ENCODE data around the gene HLA-G. TPM values are rescaled to one million over a fixed set of nuclear protein-coding genes. Genes with fewer than 3 reads are reported as not detected.

The HLA-G gene
- total RNA-seq, 1 donor from 2014 or later, result not detected

GRCh38 chr6:29818892-29819291 lies 8.7 kb upstream of the HLA-G start:
- no peak for DNase-seq

- DNase-seq, result no peak
Observed at GRCh38 chr6:29824144-29824543, 3.5 kb upstream of the HLA-G start.

GRCh38 chr6:29825848-29826247 lies 1.8 kb upstream of the HLA-G start:
- no peak for DNase-seq

GRCh38 chr6:29826271-29826670 lies 1.4 kb upstream of the HLA-G start:
- DNase-seq, result no peak

DNA sequence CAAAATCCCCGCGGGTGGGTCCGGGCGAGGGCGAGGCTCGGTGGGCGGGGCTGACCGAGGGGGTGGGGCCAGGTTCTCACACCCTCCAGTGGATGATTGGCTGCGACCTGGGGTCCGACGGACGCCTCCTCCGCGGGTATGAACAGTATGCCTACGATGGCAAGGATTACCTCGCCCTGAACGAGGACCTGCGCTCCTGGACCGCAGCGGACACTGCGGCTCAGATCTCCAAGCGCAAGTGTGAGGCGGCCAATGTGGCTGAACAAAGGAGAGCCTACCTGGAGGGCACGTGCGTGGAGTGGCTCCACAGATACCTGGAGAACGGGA lies 809 bp downstream of the HLA-G start:
- DNase-seq, result no peak

DNA sequence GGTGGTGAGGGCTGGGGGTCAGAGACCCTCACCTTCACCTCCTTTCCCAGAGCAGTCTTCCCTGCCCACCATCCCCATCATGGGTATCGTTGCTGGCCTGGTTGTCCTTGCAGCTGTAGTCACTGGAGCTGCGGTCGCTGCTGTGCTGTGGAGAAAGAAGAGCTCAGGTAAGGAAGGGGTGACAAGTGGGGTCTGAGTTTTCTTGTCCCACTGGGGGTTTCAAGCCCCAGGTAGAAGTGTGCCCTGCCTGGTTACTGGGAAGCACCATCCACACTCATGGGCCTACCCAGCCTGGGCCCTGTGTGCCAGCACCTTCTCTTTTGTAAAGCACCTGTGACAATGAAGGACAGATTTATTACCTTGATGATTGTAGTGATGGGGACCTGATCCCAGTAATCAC lies 2.1 kb downstream of the HLA-G start:
- no peak for DNase-seq

DNA sequence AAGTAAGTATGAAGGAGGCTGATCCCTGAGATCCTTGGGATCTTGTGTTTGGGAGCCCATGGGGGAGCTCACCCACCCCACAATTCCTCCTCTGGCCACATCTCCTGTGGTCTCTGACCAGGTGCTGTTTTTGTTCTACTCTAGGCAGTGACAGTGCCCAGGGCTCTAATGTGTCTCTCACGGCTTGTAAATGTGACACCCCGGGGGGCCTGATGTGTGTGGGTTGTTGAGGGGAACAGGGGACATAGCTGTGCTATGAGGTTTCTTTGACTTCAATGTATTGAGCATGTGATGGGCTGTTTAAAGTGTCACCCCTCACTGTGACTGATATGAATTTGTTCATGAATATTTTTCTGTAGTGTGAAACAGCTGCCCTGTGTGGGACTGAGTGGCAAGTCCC lies 2.8 kb downstream of the HLA-G start:
- DNase-seq, result no peak

- DNase-seq, result no peak
Observed at GRCh38 chr6:29831776-29832175, 4.2 kb downstream of the HLA-G start.

- DNase-seq, result peak; percentile 11
Observed at GRCh38 chr6:29834564-29835436, 7.2 kb downstream of the HLA-G start.

DNA sequence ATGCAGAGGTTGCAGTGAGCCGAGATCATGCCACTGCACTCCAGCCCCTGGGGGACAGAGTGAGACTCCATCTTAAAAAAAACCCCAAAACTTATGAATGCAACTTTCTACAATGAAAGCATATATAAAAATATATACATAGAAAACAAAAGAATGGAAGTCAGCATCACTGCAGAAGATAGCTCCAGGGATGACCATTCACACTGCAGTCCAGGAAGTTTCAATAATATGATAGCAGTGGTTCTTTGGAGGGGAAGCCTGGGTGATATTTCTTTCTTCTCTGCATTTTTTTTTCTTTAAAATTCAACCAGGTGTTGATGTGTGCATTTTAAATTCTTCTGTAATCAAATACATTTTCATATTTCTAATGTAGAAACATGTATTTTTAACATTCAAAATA lies 12.3 kb downstream of the HLA-G start:
- DNase-seq, result no peak

- no peak for DNase-seq
Observed at GRCh38 chr6:29841030-29841429, 13.4 kb downstream of the HLA-G start.

DNA sequence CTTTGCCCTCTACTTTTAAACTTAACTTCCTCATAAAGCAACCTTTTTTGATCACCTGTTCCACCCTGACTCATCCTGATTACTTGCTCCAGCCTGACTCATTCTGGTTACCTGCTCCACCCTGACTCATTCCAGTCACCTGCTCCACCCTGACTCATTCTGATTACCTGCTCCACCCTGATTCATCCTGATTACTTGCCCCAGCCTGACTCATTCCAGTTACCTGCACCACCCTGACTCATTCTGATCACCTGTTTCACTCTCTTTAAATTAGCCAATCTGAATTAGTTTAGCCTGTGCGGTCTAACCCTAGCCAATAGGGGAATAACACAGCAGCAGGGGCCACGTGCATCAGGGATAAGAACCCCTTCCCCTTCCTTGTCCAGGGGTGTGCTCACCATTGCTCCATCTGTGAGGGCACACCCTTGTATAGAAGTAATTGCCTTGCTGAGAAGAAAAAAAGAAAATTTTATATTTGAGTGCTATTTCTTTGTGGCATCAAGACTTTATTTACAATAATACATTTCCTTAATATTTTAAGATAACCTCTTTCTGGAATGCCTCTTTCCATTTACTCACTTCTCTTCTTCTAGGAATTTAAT lies 17.9 kb downstream of the HLA-G start:
- DNase-seq, result no peak

DNA sequence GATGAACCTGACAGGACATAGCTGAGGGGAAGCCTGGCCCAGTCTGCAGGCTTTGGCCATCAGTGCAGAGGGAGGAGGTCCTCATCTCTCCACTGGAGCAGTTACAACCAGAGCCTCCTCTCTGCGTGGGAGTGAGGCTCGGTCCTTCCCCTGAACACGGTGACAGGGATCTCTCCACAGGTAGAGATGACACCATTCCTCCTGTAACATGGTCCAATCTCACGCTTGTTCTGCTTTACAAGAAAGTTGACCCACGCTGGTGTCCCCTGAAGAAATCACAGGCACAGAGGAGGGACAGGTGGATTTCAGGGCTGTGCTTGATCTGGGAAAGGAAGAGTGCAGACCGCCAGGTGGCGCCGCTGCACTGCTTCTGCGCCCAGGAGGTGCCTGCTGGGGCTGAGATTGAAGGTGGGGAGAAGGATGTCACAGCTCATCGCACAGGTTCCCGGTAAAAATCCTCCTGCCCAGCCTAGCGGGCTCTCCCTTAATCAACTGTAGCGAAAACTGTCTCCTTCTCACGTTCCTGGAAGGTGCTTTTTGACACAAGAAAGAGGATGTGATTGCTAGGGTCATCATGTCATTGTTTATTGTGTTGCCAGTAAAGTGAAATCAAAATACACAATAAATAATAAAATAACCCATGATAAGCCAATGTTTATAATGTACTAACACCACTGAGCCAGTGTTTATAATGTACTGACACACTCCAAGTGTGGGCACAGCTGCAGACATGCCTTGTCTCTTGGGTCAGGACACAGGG lies 20.4 kb downstream of the HLA-G start:
- DNase-seq, result peak; percentile 79

GRCh38 chr6:29850011-29850553 lies 22.5 kb downstream of the HLA-G start:
- DNase-seq, result no peak

- DNase-seq, result no peak
Observed at GRCh38 chr6:29851190-29851589, 23.6 kb downstream of the HLA-G start.

- no peak for DNase-seq
Observed at GRCh38 chr6:29853245-29853644, 25.6 kb downstream of the HLA-G start.

GRCh38 chr6:29858006-29858405 lies 30.4 kb downstream of the HLA-G start:
- no peak for DNase-seq

- DNase-seq, result no peak
Observed at GRCh38 chr6:29861521-29862255, 34.1 kb downstream of the HLA-G start.

DNA sequence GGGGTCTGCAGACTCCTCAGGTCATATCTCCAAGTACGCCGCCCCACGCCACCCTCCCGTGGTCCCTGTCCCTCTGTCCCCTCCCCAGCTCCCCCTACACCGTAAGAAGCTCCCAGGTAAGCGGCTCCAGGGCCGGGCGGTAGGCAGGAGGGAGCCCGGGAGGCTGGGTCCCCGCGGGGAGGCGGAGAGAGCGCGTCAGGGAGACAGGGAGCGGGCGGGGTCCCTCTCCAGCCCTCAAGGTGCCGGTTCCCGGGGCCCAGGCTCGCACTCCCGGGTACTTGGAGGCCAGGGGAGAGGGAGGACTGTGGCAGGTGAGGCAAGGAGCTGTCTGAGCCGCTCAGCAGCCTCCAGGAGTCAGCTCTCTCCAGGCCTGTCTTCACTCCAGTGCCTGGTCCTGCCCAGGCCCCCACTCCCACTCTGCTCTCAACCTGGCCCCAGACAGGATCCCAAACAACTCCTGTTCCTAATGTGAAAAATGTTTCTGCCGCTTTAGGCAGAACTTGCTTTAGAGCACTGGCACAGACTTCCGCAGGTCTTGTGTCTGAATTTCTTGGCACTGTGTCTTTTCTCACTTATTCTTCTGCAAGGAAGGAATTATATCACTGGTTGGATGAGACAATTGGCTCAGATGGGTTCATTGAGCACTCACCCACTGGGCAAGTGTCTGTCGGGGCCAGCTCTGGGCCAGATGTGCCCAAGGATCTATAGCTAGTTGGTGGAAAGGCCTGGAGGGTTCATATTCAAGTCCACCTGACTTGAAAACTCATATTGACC lies 36.6 kb downstream of the HLA-G start:
- no peak for DNase-seq

DNA sequence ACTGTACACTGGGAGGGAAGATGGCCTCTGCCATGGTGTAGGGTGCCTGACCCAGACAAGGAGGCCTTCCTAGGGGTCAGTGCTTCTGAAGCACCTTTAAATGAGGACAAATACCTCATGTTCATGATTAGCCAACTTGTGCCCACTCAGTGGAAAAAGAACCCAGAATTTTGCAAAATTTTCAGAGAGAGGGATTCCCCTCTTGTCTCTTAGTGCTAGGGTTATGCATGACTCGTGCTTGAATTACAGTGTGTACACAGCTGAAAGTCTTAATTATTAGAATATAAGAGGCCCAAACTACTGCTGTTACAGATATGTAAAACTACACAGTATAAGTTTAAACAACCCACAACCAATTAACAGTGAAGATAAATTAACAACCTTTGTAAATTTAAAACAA lies 38.0 kb downstream of the HLA-G start:
- no peak for DNase-seq

DNA sequence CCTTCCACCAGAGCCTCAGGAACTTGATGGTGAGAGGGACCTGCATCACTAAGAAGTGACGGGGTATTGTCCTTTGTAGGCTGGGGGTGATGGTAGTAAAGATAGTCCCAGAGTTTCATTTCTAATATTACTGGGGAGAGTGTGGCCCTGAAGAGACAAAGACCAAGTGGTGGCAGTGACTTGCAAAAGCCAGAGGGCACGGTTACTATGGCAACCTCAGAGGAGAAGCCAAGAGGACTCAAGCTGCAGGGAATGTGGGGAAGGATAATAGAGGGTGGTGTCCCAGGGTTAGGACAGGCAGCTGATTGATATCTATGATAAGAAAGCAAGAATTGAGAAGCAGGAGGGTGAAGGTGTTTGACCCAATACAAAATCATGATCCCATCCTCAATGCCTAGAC lies 42.5 kb downstream of the HLA-G start:
- no peak for DNase-seq

- DNase-seq, result no peak
Observed at GRCh38 chr6:29872791-29873190, 45.2 kb downstream of the HLA-G start.
